IgD-negative memory B cell (primary cell): ENCODE data around the gene NUDT13. TPM values are rescaled to one million over a fixed set of nuclear protein-coding genes. Genes with fewer than 3 reads are reported as not detected.
A peak's percentile ranks its signal among the peaks of the same experiment; 100 is the strongest.
"Not testable (repeated sequence)": the region's sequence is repeated elsewhere in the genome, so short reads cannot be mapped to it uniquely, and the experiment has no call there.

Experiments used
- H3K27ac Mint-ChIP-seq, 3 donors: one replicate each; pipeline ENCODE4 v1.8.0; 2020 to 2022; ENCODE audit warnings: mild to moderate bottlenecking in 3 of 3, mixed read lengths in 3 of 3, moderate library complexity in 1 of 3
- H3K27me3 Mint-ChIP-seq: one replicate; pipeline ENCODE4 v1.8.0; 2021; ENCODE audit warnings: mixed read lengths
- H3K36me3 Mint-ChIP-seq: one replicate; pipeline ENCODE4 v1.8.0; 2020; ENCODE audit warnings: mild to moderate bottlenecking, mixed read lengths
- H3K4me1 Mint-ChIP-seq, 3 donors: one replicate each; pipeline ENCODE4 v1.8.0; 2020 to 2022; ENCODE audit warnings: mixed read lengths in 3 of 3, mild to moderate bottlenecking in 1 of 3
- H3K4me3 Mint-ChIP-seq, 4 donors: one replicate each; pipeline ENCODE4 v1.8.0; 2020 to 2022; ENCODE audit warnings: mild to moderate bottlenecking in 4 of 4, mixed read lengths in 4 of 4, moderate library complexity in 3 of 4
- H3K9me3 Mint-ChIP-seq, 3 donors: one replicate each; pipeline ENCODE4 v1.8.0; 2020 to 2021; ENCODE audit warnings: mixed read lengths in 3 of 3, mild to moderate bottlenecking in 1 of 3
- polyA plus RNA-seq: library from polyadenylated mRNA; unstranded; fragments of 300-500 nt; fragmentation: Illumina TruSeq; gene quantifications from one replicate; pipeline ENCODE4 v1.2.3, GENCODE V29; 2021

The NUDT13 gene
- polyA plus RNA-seq, 1 donor from 2014 or later: 1.3 TPM

DNA sequence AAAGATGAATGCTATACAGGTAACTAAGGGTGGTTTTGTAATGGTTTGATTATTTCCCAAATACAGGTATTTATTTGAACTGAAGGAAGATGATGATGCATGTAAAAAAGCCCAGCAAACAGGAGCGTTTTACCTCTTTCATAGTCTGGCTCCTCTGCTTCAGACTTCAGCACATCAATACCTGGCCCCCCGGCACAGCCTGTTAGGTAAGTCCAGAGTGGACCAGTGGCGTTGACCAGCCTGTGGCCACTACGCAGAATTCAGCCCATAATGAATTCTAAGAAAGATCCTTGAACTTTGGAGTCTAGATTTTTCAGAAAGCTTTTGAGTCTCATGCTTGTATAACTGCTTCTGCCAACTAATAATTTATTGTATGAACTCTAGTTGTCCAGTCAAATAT, 9.7 kb downstream of the NUDT13 start:
- H3K9me3 Mint-ChIP-seq: no peaks in the 10 kb centered on the region
- peak overlapping the region in 1 of 3 donors; percentile 12 for H3K27ac Mint-ChIP-seq

DNA sequence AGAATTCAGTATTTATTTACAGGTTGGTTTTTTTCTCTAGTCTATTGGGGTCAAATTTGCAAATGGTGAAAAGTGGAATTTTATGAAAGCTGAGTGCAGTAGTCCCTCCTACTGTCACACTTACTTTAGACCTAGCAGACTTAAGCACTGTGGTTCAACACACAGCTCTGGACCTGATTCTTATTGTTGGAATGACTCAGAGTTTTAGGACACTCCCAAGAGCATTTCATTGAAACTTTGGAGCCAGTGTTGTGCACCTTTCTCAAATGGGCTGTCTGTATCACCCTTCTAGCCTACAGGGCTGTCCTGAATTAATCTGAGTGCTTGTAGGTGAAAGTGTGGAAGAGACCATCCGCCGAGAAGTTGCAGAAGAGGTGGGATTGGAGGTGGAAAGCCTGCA, 16.1 kb downstream of the NUDT13 start:
- Mint-ChIP-seq H3K36me3 (peaks cover 7% of the 10 kb centered on the region), H3K27ac (no peak overlapping the region), H3K4me1 (peaks cover 0 to 2% (median 0%) of the 10 kb centered on the region in 3 donors), H3K9me3 (no peaks in the 10 kb centered on the region), H3K4me3 (peak overlapping the region in 1 of 4 donors; percentile 17), H3K27me3 (no peaks in the 10 kb centered on the region)

More for the DNA sequence above, 9.7 kb downstream of the NUDT13 start:
- Mint-ChIP-seq H3K27me3 (no peaks in the 10 kb centered on the region), H3K36me3 (no peaks in the 10 kb centered on the region), H3K4me3 (no peak overlapping the region), H3K4me1 (peaks cover 2 to 5% (median 2%) of the 10 kb centered on the region in 3 donors)

DNA sequence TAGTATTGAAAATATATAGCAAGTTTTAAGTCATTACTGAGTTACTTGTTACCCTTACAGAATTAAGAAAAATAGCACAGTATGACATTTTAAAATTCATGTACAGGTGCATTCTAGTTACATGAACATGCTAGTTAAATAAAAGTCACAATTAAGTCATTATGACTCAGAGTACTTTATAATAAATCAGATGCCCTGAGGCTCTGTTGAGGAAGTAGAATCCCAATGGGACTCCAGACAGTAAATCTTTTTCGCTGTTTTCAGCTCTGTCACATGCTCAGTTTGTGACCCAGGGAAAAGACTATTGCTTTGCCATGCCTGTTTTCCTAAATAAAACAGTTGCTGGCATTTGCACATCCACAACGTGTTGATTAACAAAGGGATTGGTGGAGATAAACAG, 21.0 kb downstream of the NUDT13 start:
- Mint-ChIP-seq H3K36me3 (peaks cover 9% of the 10 kb centered on the region), H3K4me1 (peaks cover 6 to 14% (median 9%) of the 10 kb centered on the region in 3 donors), H3K9me3 (no peaks in the 10 kb centered on the region), H3K27ac (no peak overlapping the region), H3K4me3 (no peak overlapping the region), H3K27me3 (no peaks in the 10 kb centered on the region)

DNA sequence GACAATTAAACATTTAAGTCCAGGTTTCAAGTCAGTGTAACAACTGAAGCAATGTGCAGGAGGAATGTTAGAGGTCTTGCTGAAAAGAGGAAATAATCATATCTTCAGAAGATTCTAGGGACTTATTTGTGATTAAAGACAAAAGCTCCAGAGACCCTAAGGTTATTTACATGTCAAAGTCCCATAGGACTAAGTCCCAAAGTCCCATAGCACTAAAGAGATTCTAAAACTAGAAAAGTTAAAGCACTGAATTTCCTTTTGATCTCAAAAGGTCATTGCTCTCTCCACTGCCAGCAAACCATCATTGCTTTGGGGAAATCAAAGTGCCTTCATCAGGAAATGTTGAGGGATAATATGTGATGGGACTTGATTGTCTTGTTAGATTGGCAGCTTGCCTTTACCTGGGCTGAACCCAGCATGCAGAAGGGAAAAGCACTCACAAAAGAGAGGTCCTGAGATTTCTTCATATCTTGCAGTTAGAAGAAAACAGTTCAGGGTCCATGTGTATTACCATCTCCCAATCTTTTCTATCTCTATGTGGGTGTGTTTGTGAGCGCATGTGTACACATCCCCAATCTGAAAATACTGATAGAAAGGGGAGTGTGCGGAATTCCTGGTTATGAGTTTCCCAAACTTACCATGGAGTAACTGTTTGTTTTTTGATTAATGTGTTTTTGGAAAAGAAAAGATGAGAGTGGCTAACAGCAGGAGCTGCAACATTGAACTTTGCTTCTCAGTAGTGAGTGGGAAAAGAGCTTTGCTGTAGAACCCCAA, 21.8 kb downstream of the NUDT13 start:
- H3K4me1 Mint-ChIP-seq: peaks cover 6 to 14% (median 9%) of the 10 kb centered on the region in 3 donors
- peak overlapping the region in 1 of 3 donors; percentile 13 for H3K27ac Mint-ChIP-seq
- H3K36me3 Mint-ChIP-seq: peaks cover 7% of the 10 kb centered on the region
- no peaks in the 10 kb centered on the region for H3K27me3 Mint-ChIP-seq
- no peaks in the 10 kb centered on the region for H3K9me3 Mint-ChIP-seq
- H3K4me3 Mint-ChIP-seq: peak overlapping the region in 1 of 4 donors; percentile 61

DNA sequence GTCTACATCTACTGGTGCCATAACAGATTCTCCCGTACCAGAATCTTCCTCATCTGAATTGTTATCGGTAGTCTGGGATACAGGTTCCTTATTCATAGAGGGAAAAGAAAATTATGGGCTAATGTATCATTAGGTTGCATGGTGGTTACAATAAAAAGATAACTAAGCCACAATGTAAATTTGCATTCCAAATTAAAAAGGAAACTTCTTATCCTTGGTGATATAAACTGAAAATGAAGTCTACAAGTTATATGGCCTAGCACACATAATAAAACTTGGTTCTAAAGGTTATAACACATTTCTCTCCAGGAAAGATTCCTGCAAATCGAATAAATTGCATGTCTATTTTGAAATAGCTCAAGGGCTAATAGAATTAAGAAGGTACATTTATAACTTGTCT, 24.5 kb downstream of the NUDT13 start:
- Mint-ChIP-seq H3K4me1 (peaks cover 6 to 14% (median 11%) of the 10 kb centered on the region in 3 donors), H3K27ac (peak overlapping the region in 1 of 3 donors; percentile 47), H3K4me3 (no peak overlapping the region), H3K9me3 (no peaks in the 10 kb centered on the region), H3K36me3 (peaks cover 4% of the 10 kb centered on the region), H3K27me3 (no peaks in the 10 kb centered on the region)

DNA sequence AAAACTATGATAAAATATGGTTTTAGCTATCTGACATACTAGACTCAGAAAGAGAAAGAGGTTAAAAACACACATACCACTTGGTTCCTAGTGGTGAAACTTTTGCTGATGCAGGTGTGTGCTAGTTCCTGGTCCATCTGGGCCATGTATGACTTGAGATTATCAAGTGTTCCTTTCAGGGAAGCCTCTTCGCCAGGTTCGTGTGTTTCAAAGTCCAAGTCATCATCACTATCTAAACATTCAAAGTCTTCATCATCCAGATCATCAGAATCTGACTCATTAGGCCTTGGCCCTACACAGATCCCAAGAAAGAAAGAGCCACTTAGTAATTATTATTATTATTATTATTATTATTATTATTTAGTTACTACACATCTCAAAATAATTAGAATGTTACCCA, 26.4 kb downstream of the NUDT13 start:
- H3K4me3 Mint-ChIP-seq: no peak overlapping the region
- H3K9me3 Mint-ChIP-seq: no peaks in the 10 kb centered on the region
- H3K27me3 Mint-ChIP-seq: no peaks in the 10 kb centered on the region
- H3K27ac Mint-ChIP-seq: no peak overlapping the region
- peaks cover 4% of the 10 kb centered on the region for H3K36me3 Mint-ChIP-seq
- peaks cover 3 to 12% (median 10%) of the 10 kb centered on the region in 3 donors for H3K4me1 Mint-ChIP-seq

DNA sequence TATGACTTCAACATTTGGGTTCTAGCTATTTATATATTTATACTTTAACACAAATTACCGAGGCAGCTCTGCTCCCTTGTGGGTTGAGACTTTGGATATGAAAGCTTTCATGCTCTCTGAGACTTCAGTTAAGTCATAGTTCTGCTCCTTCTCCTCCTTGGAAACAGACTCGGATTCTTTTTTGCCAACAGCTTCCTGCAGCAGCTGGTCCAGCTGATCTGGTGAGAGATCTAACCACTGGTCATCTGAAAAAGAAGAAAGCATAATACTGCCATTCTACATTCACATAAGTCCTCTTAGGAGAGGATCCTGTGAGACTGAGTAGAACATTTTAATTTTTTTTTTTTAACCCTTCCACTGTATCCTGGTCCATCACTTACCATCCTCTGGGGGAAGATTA, 29.0 kb downstream of the NUDT13 start:
- no peaks in the 10 kb centered on the region for H3K27me3 Mint-ChIP-seq
- H3K4me3 Mint-ChIP-seq: no peak overlapping the region
- peaks cover 3% of the 10 kb centered on the region for H3K36me3 Mint-ChIP-seq
- H3K4me1 Mint-ChIP-seq: peaks cover 0 to 2% (median 0%) of the 10 kb centered on the region in 3 donors
- H3K9me3 Mint-ChIP-seq: no peaks in the 10 kb centered on the region
- H3K27ac Mint-ChIP-seq: no peak overlapping the region

DNA sequence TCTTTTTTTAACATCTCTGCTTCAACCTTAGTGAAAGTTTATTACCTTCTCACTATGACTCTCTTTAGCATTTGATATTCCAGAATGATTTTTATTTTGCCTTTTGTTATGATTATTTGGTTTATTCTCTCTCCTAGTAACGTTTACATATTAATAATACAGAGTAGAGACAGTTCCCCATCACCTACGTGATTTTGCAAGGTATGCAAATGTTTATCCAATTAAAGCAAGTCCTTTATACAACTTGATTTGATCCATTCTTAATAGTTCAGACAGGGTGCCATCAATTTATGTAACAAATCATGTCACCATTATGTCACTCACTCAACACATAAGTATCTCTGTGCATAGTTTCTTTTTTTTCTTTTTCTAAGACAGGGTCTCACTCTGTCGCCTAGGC, 31.3 kb downstream of the NUDT13 start:
- Mint-ChIP-seq H3K27ac (no peak overlapping the region), H3K4me1 (peaks cover 0 to 2% (median 0%) of the 10 kb centered on the region in 3 donors)

DNA sequence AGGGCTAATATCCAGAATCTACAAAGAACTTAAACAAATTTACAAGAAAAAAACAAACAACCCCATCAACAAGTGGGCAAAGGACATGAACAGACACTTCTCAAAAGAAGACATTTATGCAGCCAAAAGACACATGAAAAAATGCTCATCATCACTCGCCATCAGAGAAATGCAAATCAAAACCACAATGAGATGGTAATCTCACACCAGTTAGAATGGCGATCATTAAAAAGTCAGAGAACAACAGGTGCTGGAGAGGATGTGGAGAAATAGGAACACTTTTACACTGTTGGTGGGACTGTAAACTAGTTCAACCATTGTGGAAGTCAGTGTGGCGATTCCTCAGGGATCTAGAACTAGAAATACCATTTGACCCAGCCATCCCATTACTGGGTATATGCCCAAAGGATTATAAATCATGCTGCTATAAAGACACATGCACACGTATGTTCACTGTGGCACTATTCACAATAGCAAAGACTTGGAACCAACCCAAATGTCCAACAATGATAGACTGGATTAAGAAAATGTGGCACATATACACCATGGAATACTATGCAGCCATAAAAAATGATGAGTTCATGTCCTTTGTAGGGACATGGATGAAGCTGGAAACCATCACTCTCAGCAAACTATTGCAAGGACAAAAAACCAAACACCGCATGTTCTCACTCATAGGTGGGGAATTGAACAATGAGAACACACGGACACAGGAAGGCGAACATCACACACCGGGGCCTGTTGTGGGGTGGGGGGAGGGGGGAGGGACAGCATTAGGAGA, 40.6 kb downstream of the NUDT13 start:
- not testable (repeated sequence) for H3K27ac Mint-ChIP-seq, H3K4me3 Mint-ChIP-seq, H3K36me3 Mint-ChIP-seq, H3K27me3 Mint-ChIP-seq, H3K9me3 Mint-ChIP-seq, H3K4me1 Mint-ChIP-seq

More for the DNA sequence above, 31.3 kb downstream of the NUDT13 start:
- Mint-ChIP-seq H3K36me3 (peaks cover 3% of the 10 kb centered on the region), H3K27me3 (no peaks in the 10 kb centered on the region), H3K9me3 (no peaks in the 10 kb centered on the region), H3K4me3 (no peak overlapping the region)

DNA sequence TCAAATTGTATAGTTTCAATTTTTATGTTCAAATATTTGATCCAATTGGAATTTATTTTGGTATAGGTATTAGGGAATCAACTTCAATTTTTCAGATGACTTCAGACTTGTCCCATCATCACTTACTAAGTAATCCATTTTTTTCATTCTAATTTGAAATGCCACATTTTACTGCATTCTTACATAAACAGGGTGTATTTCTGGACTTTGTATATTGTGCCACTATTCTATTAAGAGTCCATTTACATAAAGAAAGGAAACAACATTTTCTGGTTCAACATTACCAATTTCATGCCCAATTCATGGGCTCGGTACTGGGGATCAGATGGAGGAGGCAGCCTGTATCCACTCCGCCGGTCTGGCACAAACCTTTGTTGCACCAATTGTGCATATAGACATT, 41.8 kb downstream of the NUDT13 start:
- no peak overlapping the region for H3K4me3 Mint-ChIP-seq
- H3K9me3 Mint-ChIP-seq: no peaks in the 10 kb centered on the region
- H3K27me3 Mint-ChIP-seq: no peaks in the 10 kb centered on the region
- peaks cover 0 to 8% (median 0%) of the 10 kb centered on the region in 3 donors for H3K4me1 Mint-ChIP-seq
- peaks cover 1% of the 10 kb centered on the region for H3K36me3 Mint-ChIP-seq
- H3K27ac Mint-ChIP-seq: no peak overlapping the region

DNA sequence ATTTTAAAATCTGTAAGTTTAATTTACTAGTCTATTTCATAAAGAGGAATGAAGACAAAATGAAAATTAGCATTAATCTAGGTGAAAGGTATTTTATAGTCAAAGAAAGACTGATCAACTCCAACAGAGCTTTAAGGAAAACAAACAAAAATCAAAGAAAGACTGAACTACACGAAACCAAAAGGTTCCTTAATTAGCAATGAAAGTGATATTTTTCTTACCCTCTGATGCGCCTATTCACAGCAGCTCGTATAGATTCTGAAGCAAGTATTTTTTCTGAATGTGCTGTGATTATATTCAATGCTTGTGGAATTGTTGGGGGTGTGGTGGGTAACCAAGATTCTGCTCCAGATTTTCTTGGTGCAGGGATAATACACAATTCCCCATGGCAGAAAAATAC, 45.8 kb downstream of the NUDT13 start:
- Mint-ChIP-seq H3K27ac (no peak overlapping the region), H3K27me3 (no peaks in the 10 kb centered on the region), H3K4me1 (peaks cover 6 to 13% (median 7%) of the 10 kb centered on the region in 3 donors), H3K9me3 (no peaks in the 10 kb centered on the region), H3K4me3 (peak overlapping the region in 1 of 4 donors; percentile 45), H3K36me3 (peaks cover 1% of the 10 kb centered on the region)

DNA sequence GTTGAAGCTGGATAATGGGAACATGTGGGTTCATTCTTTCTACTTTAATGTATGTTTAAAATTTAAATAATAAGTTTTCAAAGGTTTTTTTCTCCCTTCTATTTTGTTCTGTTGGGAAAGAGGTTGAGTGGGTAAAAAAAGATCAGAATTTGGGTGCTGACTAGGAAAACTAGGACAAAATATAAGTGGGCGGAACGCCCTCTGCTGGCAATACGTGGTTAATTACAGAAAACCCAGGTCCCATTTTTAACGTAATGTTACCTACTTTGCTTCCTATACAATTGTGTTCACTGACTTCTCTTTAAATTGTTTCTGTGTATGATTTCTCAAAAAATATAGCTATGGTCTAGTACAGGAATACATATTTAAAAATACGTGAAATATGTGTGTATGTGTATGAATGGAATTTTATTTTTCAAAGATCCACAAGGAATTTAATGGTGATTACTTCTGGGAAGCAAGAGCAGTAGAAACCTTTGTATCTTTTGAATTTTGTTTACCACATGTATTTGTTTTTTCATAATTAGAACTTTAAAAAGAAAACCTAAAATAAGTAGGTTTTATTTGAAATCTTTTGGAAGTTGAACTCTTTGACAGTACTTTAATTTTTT, 48.9 kb downstream of the NUDT13 start:
- Mint-ChIP-seq H3K4me1 (peaks cover 11 to 29% (median 27%) of the 10 kb centered on the region in 3 donors), H3K36me3 (no peaks in the 10 kb centered on the region), H3K27ac (peak overlapping the region; percentile 19 to 62 (median 31))

DNA sequence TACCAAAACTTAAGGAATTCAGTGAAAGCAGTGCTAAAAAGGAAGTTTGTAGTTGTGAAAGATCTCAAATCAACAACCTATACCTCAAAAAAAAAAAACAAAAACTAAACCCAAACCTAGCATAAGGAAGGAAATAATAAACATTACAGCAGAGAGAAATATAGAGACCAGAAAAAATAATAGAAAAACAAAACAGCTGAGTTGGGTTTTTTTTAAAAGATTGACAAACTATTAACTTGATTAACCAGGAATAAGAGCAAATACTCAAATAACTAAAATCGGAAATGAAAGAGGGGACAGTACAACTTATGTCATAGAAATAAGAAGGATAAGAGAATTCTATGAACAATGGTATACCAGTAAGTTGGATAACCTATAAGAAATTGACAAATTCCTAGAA, 50.8 kb downstream of the NUDT13 start:
- no peaks in the 10 kb centered on the region for H3K9me3 Mint-ChIP-seq
- H3K27me3 Mint-ChIP-seq: no peaks in the 10 kb centered on the region
- no peak overlapping the region for H3K4me3 Mint-ChIP-seq
- peaks cover 18 to 34% (median 31%) of the 10 kb centered on the region in 3 donors for H3K4me1 Mint-ChIP-seq
- no peaks in the 10 kb centered on the region for H3K36me3 Mint-ChIP-seq
- peak overlapping the region in 1 of 3 donors; percentile 34 for H3K27ac Mint-ChIP-seq

More for the DNA sequence above, 48.9 kb downstream of the NUDT13 start:
- H3K9me3 Mint-ChIP-seq: no peaks in the 10 kb centered on the region
- no peak overlapping the region for H3K4me3 Mint-ChIP-seq
- no peaks in the 10 kb centered on the region for H3K27me3 Mint-ChIP-seq

DNA sequence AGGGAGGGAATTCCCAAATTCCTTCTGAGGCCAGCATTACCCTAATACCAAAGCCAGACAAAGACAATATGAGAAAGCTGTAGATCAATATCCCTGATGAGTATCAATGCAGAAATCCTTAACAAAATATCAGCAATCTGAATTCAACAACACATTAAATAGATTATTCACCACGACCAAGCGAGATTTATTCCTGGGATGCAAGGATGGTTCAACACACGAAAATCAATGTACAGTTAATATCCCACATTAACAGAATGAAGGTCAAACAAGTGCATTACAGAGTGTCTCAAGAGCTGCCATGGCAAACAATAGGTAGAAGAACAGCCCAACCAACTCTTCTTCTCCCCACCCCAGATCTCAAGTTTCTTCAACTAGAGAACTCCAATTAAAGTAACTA, 51.4 kb downstream of the NUDT13 start:
- Mint-ChIP-seq H3K9me3 (no peaks in the 10 kb centered on the region), H3K27me3 (no peaks in the 10 kb centered on the region), H3K4me1 (peaks cover 23 to 37% (median 35%) of the 10 kb centered on the region in 3 donors), H3K4me3 (peak overlapping the region in 1 of 4 donors; percentile 22), H3K36me3 (no peaks in the 10 kb centered on the region), H3K27ac (peak overlapping the region in 1 of 3 donors; percentile 25)

DNA sequence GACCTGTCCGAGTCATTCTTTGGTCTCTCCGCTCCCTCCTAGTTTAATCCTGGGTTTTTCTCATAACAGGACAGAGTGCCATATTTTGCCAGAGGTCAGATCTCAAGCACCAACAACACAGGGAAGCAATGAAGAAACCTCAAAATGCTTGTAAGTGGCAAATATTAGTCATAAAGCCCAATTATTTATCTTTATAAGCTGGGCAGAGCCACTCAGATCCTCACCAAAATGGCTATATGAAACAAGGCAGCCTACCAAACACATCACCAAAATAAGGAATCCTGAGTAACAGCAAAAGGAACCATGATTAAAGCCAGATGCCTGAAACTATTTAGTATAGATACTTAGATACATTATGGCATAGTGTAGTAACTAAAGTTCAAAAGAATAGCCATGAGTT, 52.8 kb downstream of the NUDT13 start:
- Mint-ChIP-seq H3K36me3 (peaks cover 2% of the 10 kb centered on the region), H3K4me3 (no peak overlapping the region), H3K27me3 (no peaks in the 10 kb centered on the region), H3K27ac (no peak overlapping the region), H3K9me3 (no peaks in the 10 kb centered on the region), H3K4me1 (peaks cover 31 to 47% (median 44%) of the 10 kb centered on the region in 3 donors)
